HL-60 (cell line): Measurements from ENCODE around the gene FCN3.

ENCODE experiments used
- TF ChIP-seq, protein P1 (sequence below): IDR thresholded peaks from one replicate; pipeline ENCODE4 v1.5.1; 2011; ENCODE audit warnings: low read length, control low read depth, inconsistent platforms; ENCODE audit not compliant: insufficient read depth
- TF ChIP-seq, protein P2 (sequence below): IDR thresholded peaks from 2 replicates; pipeline ENCODE4 v1.6.1; 2012; ENCODE audit warnings: low read depth; ENCODE audit not compliant: insufficient replicate concordance

DNA sequence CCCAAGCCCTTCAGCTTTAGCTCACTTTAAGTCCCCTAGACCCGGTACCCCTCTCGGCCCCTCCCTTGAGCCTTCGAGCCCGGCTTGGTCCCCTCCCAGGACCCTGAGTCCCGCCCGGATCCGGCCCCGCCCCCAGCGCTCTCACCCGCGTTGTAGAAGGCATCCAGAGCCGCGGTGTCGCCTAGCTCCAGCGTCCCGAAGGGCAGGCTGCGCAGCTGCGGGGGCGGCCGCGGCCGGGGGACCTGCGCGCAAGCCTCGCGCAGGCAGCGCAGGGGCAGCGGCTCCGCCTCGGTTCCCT lies 8.6 kb downstream of the FCN3 start:
- TF ChIP-seq, protein P1, sequence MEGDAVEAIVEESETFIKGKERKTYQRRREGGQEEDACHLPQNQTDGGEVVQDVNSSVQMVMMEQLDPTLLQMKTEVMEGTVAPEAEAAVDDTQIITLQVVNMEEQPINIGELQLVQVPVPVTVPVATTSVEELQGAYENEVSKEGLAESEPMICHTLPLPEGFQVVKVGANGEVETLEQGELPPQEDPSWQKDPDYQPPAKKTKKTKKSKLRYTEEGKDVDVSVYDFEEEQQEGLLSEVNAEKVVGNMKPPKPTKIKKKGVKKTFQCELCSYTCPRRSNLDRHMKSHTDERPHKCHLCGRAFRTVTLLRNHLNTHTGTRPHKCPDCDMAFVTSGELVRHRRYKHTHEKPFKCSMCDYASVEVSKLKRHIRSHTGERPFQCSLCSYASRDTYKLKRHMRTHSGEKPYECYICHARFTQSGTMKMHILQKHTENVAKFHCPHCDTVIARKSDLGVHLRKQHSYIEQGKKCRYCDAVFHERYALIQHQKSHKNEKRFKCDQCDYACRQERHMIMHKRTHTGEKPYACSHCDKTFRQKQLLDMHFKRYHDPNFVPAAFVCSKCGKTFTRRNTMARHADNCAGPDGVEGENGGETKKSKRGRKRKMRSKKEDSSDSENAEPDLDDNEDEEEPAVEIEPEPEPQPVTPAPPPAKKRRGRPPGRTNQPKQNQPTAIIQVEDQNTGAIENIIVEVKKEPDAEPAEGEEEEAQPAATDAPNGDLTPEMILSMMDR = no peak
- TF ChIP-seq, protein P2, sequence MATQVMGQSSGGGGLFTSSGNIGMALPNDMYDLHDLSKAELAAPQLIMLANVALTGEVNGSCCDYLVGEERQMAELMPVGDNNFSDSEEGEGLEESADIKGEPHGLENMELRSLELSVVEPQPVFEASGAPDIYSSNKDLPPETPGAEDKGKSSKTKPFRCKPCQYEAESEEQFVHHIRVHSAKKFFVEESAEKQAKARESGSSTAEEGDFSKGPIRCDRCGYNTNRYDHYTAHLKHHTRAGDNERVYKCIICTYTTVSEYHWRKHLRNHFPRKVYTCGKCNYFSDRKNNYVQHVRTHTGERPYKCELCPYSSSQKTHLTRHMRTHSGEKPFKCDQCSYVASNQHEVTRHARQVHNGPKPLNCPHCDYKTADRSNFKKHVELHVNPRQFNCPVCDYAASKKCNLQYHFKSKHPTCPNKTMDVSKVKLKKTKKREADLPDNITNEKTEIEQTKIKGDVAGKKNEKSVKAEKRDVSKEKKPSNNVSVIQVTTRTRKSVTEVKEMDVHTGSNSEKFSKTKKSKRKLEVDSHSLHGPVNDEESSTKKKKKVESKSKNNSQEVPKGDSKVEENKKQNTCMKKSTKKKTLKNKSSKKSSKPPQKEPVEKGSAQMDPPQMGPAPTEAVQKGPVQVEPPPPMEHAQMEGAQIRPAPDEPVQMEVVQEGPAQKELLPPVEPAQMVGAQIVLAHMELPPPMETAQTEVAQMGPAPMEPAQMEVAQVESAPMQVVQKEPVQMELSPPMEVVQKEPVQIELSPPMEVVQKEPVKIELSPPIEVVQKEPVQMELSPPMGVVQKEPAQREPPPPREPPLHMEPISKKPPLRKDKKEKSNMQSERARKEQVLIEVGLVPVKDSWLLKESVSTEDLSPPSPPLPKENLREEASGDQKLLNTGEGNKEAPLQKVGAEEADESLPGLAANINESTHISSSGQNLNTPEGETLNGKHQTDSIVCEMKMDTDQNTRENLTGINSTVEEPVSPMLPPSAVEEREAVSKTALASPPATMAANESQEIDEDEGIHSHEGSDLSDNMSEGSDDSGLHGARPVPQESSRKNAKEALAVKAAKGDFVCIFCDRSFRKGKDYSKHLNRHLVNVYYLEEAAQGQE = no peak
